ENCODE measurements around the gene GGT1.
"Not testable (repeated sequence)": the region's sequence is repeated elsewhere in the genome, so short reads cannot be mapped to it uniquely, and the experiment has no call there.

Gene GGT1

DNA sequence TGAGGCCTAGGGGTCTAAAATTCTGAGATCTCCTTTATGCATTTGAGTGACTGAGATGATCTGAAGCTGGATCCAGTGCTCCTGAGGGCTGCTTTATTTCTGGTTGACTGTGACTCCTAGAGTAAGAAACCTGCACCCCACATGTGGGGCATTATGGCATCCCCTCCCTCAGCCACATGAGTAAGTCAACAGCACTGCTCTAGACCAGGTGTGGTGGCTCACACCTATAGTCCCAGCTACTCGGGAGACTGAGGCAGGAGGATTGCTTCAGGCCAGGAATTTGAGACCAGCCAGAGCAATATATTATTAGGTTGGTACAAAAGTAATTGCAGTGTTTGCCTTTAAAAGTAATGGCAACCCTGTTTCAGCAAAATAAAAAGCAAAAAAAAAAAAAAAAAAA is 39.3 kb downstream of the GGT1 start:
- DNase-seq (ENCODE audit: low read depth) = not testable (repeated sequence)

- DNase-seq (ENCODE audit: low read depth) = not testable (repeated sequence)
Measured at GRCh38 chr22:24644409-24644808, 41.4 kb downstream of the GGT1 start.

GRCh38 chr22:24645408-24646399 is 42.7 kb downstream of the GGT1 start:
- DNase-seq (ENCODE audit: low read depth) = not testable (repeated sequence)

- DNase-seq (ENCODE audit: low read depth) = not testable (repeated sequence)
Measured at GRCh38 chr22:24646756-24647155, 43.8 kb downstream of the GGT1 start.

DNA sequence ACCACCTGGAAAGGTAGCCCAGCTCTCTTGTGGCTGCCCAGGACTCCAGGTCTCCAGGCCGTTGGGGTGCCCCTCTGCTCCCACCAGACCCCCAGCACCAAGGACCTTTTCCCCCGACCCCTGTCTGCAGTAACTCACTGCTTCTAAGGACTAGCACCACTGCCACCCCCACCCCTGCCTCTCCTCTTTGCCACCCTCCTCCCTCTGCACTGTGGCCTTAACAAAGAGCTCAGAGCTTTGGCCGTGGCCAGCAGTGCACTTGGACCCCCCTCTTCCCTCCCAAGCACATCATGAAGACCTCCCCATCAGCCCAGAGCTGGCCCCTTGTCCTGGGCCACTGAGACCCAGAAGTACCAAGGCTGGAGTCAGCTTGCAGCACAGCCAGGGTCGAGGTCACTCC is 46.4 kb downstream of the GGT1 start:
- not testable (repeated sequence) for DNase-seq (ENCODE audit: low read depth)

- peak; percentile 34 for DNase-seq (ENCODE audit: low read depth)
Measured at GRCh38 chr22:24650884-24651283, 47.9 kb downstream of the GGT1 start.

DNA sequence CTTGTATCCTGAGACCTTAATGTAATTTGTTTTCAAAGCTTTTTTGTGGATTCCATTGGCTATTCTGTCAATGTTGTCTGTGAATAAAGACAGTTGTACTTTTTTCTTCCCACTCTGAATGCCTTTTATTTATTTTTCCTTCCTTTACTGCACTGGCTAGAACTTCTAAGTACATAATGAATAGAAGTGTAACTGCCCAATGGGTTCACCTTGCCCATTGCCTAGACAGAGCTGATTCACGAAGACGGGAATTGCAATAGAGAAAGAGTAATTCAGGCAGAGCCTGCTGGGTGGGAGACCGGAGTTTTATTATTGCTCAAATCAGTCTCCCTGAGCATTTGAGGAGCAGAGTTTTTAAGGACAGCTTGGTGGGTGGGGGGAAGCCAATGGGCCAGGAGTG is 62.4 kb downstream of the GGT1 start:
- not testable (repeated sequence) for DNase-seq (ENCODE audit: low read depth)

- DNase-seq (ENCODE audit: low read depth) = not testable (repeated sequence)
Measured at GRCh38 chr22:24667904-24668303, 64.9 kb downstream of the GGT1 start.

DNA sequence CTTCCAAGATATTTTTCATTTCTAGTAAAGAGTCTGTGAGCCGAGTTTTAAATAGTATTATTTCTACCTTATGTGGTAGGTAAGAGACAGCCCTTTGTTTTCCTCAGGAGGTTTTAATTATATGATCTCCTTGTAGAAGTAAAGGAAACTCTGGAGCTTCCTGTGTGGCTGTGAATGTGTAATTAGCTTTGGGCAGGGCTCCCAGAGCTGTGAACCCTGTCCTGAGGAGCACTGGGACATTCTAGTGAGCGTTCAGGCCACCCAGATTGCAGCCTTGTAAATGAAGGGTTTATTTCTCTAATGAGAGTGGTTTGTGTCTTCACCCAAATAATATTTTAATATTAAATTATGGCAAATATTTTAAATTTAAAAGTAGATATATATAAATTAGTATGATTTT is 69.5 kb downstream of the GGT1 start:
- not testable (repeated sequence) for DNase-seq (ENCODE audit: low read depth)
